Measurements from ENCODE around the gene UBA1. TPM values are rescaled to one million over a fixed set of nuclear protein-coding genes. Genes with fewer than 3 reads are reported as not detected.

UBA1 gene
- total RNA-seq, 1 donor from 2014 or later = 503 TPM

DNA sequence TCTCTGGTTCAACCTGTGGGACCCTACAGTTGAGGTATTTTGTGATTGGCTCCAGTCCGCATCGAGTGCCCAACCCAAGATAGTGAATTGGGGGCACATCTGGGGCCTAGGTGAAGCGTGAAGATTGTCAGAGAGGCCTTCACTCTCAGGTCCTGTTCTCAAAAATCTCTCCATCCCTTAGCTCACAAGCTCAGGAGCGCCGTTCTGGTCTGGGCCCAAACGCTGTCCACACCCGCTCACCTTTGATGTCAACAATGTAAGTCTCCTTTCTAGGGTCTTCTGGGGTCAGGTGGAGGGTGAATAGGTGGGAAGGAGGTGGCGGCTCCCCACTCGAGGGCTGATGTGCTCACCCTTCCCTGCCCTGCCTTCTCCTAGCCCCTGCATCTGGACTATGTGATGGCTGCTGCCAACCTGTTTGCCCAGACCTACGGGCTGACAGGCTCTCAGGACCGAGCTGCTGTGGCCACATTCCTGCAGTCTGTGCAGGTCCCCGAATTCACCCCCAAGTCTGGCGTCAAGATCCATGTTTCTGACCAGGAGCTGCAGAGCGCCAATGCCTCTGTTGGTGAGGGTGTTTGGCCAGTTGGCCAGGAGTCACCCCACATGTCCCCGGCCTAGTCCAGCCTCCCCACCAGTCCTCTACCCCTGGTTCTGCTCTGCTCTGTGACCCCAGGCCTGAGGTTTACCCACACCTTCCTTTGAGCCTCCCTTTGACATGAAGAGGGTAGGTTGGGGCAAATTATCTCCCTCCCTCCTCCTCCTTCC lies 17.2 kb downstream of the UBA1 start:
- DNase-seq = no peak
- H3K4me3 Mint-ChIP-seq (ENCODE audit: unreplicated experiment) = no peak overlapping the region

DNA sequence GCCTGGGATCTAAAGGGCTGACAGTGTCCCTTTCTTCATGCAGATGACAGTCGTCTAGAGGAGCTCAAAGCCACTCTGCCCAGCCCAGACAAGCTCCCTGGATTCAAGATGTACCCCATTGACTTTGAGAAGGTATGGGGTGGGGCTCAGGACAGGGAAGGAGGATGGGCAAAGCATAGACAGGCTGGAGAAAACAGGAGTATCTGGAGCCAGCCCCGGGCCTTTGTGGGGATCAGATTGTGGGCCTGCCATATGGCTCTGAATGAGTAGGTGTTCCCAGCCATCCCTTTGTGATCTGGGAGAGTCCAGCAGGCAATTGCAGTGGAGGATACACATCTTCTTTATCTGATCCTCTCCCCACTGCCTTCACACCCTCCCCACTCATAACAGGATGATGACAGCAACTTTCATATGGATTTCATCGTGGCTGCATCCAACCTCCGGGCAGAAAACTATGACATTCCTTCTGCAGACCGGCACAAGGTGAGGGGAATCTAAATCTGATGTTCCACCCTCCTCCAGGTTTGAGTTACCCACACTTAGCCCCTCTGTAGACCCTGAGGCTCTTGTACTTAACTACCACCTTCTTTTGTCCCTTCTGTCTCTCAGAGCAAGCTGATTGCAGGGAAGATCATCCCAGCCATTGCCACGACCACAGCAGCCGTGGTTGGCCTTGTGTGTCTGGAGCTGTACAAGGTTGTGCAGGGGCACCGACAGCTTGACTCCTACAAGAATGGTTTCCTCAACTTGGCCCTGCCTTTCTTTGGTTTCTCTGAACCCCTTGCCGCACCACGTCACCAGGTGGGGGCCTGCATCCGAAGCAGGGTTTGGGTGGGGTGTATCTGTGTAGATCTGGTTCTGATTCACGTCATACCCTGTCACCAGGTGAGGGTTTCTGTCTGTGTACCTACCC lies 19.0 kb downstream of the UBA1 start:
- TF ChIP-seq, protein P1, sequence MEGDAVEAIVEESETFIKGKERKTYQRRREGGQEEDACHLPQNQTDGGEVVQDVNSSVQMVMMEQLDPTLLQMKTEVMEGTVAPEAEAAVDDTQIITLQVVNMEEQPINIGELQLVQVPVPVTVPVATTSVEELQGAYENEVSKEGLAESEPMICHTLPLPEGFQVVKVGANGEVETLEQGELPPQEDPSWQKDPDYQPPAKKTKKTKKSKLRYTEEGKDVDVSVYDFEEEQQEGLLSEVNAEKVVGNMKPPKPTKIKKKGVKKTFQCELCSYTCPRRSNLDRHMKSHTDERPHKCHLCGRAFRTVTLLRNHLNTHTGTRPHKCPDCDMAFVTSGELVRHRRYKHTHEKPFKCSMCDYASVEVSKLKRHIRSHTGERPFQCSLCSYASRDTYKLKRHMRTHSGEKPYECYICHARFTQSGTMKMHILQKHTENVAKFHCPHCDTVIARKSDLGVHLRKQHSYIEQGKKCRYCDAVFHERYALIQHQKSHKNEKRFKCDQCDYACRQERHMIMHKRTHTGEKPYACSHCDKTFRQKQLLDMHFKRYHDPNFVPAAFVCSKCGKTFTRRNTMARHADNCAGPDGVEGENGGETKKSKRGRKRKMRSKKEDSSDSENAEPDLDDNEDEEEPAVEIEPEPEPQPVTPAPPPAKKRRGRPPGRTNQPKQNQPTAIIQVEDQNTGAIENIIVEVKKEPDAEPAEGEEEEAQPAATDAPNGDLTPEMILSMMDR (IDR thresholded peaks at IDR 0.05; ENCODE audit: partially characterized antibody, unreplicated experiment) = no peak
- Mint-ChIP-seq H3K4me3 (ENCODE audit: unreplicated experiment) (no peak overlapping the region), H3K4me1 (ENCODE audit: low read depth, unreplicated experiment) (peaks cover 13% of the 10 kb centered on the region), H3K27ac (ENCODE audit: unreplicated experiment) (peak overlapping the region; percentile 38), H3K27me3 (ENCODE audit: unreplicated experiment) (peaks cover 10% of the 10 kb centered on the region), H3K36me3 (ENCODE audit: unreplicated experiment) (peaks cover 5% of the 10 kb centered on the region), H3K9me3 (ENCODE audit: unreplicated experiment) (peaks cover 12% of the 10 kb centered on the region)
- no peak for DNase-seq

More for the DNA sequence above, 17.2 kb downstream of the UBA1 start:
- H3K9me3 Mint-ChIP-seq (ENCODE audit: unreplicated experiment) = peaks cover 4% of the 10 kb centered on the region
- TF ChIP-seq, protein P1 (IDR thresholded peaks at IDR 0.05; ENCODE audit: partially characterized antibody, unreplicated experiment) = no peak
- peaks cover 5% of the 10 kb centered on the region for H3K36me3 Mint-ChIP-seq (ENCODE audit: unreplicated experiment)
- peak overlapping the region; percentile 79 for H3K27ac Mint-ChIP-seq (ENCODE audit: unreplicated experiment)
- no peaks in the 10 kb centered on the region for H3K27me3 Mint-ChIP-seq (ENCODE audit: unreplicated experiment)
- peaks cover 1% of the 10 kb centered on the region for H3K4me1 Mint-ChIP-seq (ENCODE audit: low read depth, unreplicated experiment)

DNA sequence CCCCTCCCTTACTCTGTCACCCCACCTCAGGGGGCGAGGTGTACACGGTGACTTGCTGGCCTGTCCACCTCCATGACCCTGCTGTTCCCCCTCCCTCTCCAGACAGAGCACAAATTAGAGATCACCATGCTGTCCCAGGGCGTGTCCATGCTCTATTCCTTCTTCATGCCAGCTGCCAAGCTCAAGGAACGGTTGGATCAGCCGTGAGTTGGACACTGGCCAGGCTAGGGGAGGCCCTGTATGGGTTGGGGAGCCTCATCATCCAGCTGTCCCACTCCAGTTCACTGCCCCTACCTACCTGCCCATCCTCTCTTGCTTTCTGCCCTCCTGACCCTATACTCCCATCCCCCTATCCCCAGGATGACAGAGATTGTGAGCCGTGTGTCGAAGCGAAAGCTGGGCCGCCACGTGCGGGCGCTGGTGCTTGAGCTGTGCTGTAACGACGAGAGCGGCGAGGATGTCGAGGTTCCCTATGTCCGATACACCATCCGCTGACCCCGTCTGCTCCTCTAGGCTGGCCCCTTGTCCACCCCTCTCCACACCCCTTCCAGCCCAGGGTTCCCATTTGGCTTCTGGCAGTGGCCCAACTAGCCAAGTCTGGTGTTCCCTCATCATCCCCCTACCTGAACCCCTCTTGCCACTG lies 20.9 kb downstream of the UBA1 start:
- peaks cover 5% of the 10 kb centered on the region for H3K36me3 Mint-ChIP-seq (ENCODE audit: unreplicated experiment)
- peaks cover 17% of the 10 kb centered on the region for H3K27me3 Mint-ChIP-seq (ENCODE audit: unreplicated experiment)
- DNase-seq = no peak
- H3K4me1 Mint-ChIP-seq (ENCODE audit: low read depth, unreplicated experiment) = peaks cover 14% of the 10 kb centered on the region
- peaks cover 17% of the 10 kb centered on the region for H3K9me3 Mint-ChIP-seq (ENCODE audit: unreplicated experiment)
- H3K27ac Mint-ChIP-seq (ENCODE audit: unreplicated experiment) = no peak overlapping the region
- TF ChIP-seq, protein P1 (IDR thresholded peaks at IDR 0.05; ENCODE audit: partially characterized antibody, unreplicated experiment) = no peak
- H3K4me3 Mint-ChIP-seq (ENCODE audit: unreplicated experiment) = no peak overlapping the region

DNA sequence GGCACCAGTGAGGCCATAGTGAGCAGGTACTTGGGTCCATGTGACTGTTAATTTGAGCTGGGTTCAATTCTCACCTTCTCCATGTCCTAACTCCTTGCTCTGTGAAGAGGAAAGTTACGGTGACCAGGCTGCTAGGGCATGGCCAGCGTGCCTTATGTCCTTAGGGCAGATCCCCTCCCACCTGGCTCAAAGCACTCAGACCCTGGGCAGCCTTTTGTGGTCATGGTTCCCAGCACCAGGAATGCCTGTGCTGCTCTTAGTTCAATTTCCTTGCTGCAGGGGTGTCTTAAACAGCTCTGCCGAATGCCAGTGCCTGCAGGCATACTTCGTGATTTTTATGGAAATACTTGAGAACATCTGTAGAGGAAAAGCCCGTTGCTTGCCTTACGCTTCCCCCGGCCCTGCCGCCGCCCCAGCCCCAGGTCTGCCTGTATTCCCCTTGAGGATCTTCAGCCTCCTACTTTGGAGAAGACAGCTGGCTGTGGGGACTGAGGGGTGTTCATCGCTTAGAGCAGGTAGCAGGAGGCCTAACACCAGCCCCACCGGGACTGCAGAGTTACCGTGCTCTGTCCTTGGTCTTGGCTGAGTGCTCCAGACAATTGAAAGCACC lies 21.8 kb downstream of the UBA1 start:
- Mint-ChIP-seq H3K27ac (ENCODE audit: unreplicated experiment) (peak overlapping the region; percentile 82), H3K36me3 (ENCODE audit: unreplicated experiment) (peaks cover 5% of the 10 kb centered on the region), H3K4me1 (ENCODE audit: low read depth, unreplicated experiment) (peaks cover 23% of the 10 kb centered on the region), H3K27me3 (ENCODE audit: unreplicated experiment) (peaks cover 21% of the 10 kb centered on the region), H3K4me3 (ENCODE audit: unreplicated experiment) (no peak overlapping the region), H3K9me3 (ENCODE audit: unreplicated experiment) (peaks cover 20% of the 10 kb centered on the region)
- TF ChIP-seq, protein P1 (IDR thresholded peaks at IDR 0.05; ENCODE audit: partially characterized antibody, unreplicated experiment) = no peak
- DNase-seq = no peak

All from glutamatergic neuron (in vitro differentiated cells).